Keratinocyte (primary cell): ENCODE measurements around the gene NIN. TPM values are rescaled to one million over a fixed set of nuclear protein-coding genes. Genes with fewer than 3 reads are reported as not detected.

ENCODE experiments used
- DNase-seq: peaks from one replicate; pipeline ENCODE4 v3.0.0-alpha.2; 2011; ENCODE audit warnings: low read depth, missing footprints, low spot score
- FAIRE-seq: peaks from 2 replicates; lab custom pipeline; 2011; peaks lifted over from hg19 to GRCh38; lab: Jason Lieb, UNC
- H2AFZ ChIP-seq: 2 replicates; pipeline ENCODE4 v1.6.0; 2012; ENCODE audit warnings: low read length, control low read depth, inconsistent platforms; ENCODE audit not compliant: control insufficient read depth
- H3K27ac ChIP-seq: 2 replicates; pipeline ENCODE4 v1.5.1; 2011; ENCODE audit warnings: low read length; ENCODE audit not compliant: control insufficient read depth, insufficient read depth
- H3K27me3 ChIP-seq: 3 replicates; pipeline ENCODE4 v1.6.0; 2011; ENCODE audit warnings: low read length; ENCODE audit not compliant: control insufficient read depth, insufficient read depth; ENCODE audit errors: extremely low read depth
- H3K36me3 ChIP-seq, 2 experiments: 2 replicates in 1 of 2; 3 replicates in 1 of 2; pipeline ENCODE4 v1.5.1; 2011; ENCODE audit warnings: low read length in 2 of 2, mild to moderate bottlenecking in 1 of 2; ENCODE audit not compliant: control insufficient read depth in 2 of 2, insufficient read depth in 2 of 2; ENCODE audit errors: extremely low read depth in 1 of 2
- H3K4me1 ChIP-seq: 3 replicates; pipeline ENCODE4 v1.5.1; 2011; ENCODE audit warnings: low read length; ENCODE audit not compliant: control insufficient read depth, insufficient read depth; ENCODE audit errors: extremely low read depth
- H3K4me2 ChIP-seq: 3 replicates; pipeline ENCODE4 v1.6.0; 2011; ENCODE audit warnings: low read depth, low read length; ENCODE audit not compliant: control insufficient read depth, insufficient read depth; ENCODE audit errors: extremely low read depth
- H3K4me3 ChIP-seq, 3 experiments: fragments of 200-600 bp in 1 of 3; sonication (generic) in 1 of 3; 2 replicates in 2 of 3; 3 replicates in 1 of 3; pipeline ENCODE4 v1.5.1; 2011 to 2016; ENCODE audit warnings: low read length in 3 of 3, mild to moderate bottlenecking in 3 of 3, control low read depth in 2 of 3, inconsistent platforms in 1 of 3, low read depth in 1 of 3, mixed read lengths in 1 of 3, mixed run types in 1 of 3, moderate library complexity in 1 of 3; ENCODE audit not compliant: control insufficient read depth in 2 of 3, insufficient read depth in 2 of 3; ENCODE audit errors: extremely low read depth in 1 of 3
- H3K79me2 ChIP-seq: 2 replicates; pipeline ENCODE4 v1.6.0; 2012; ENCODE audit warnings: low read length; ENCODE audit not compliant: control insufficient read depth, insufficient read depth
- H3K9ac ChIP-seq: 3 replicates; pipeline ENCODE4 v1.6.0; 2011; ENCODE audit warnings: low read length; ENCODE audit not compliant: control insufficient read depth, insufficient read depth; ENCODE audit errors: extremely low read depth
- H3K9me1 ChIP-seq: 3 replicates; pipeline ENCODE4 v1.6.0; 2011; ENCODE audit warnings: low read length; ENCODE audit not compliant: control insufficient read depth, insufficient read depth; ENCODE audit errors: extremely low read depth
- H3K9me3 ChIP-seq: 2 replicates; pipeline ENCODE4 v1.5.1; 2012; ENCODE audit warnings: low read depth, low read length; ENCODE audit not compliant: control insufficient read depth
- H4K20me1 ChIP-seq: 3 replicates; pipeline ENCODE4 v1.6.0; 2011; ENCODE audit warnings: low read length; ENCODE audit not compliant: control insufficient read depth, insufficient read depth; ENCODE audit errors: extremely low read depth
- EZH2 ChIP-seq: IDR thresholded peaks from one replicate; pipeline ENCODE4 v1.6.1; 2012; ENCODE audit warnings: inconsistent platforms, mild to moderate bottlenecking, low read length, moderate library complexity
- dilution Hi-C: fragments of 300-500 bp; cut with MboI; formaldehyde crosslinking; loops from one replicate; pipeline ENCODE4 v1.7.0; 2020; ENCODE audit warnings: low sequenced_read_pairs; ENCODE audit not compliant: extremely low pct_ligation_motif_present
- polyA plus RNA-seq, 5 experiments: library from polyadenylated mRNA; depleted of rRNA in 3 of 5; stranded (reverse) in 3 of 5; stranded (forward) in 1 of 5; unstranded in 1 of 5; fragments of >200 nt; gene quantifications; 1 replicate in 1 of 5; 2 replicates in 3 of 5; 3 replicates in 1 of 5; pipeline versions ENCODE4 v1.2.1 to v1.2.3, GENCODE V29; 2011 to 2012; ENCODE audit warnings: missing spikeins in 2 of 5, low read depth in 1 of 5, low replicate concordance in 1 of 5
- TF ChIP-seq, protein P1 (sequence below), 3 experiments: IDR thresholded peaks in 1 of 3; conservative IDR thresholded peaks in 1 of 3; optimal IDR thresholded peaks in 1 of 3; 2 replicates in 2 of 3; 3 replicates in 1 of 3; pipeline versions ENCODE3 to v1.5.1; 2011; ENCODE audit warnings: low read length in 3 of 3, mild to moderate bottlenecking in 3 of 3, moderate library complexity in 2 of 3, control low read depth in 1 of 3, inconsistent platforms in 1 of 3; ENCODE audit not compliant: insufficient read depth in 2 of 3; ENCODE audit errors: extremely low read depth in 1 of 3

Gene NIN
- polyA plus RNA-seq, 1 donor (not counting 4 experiments of a cell fraction or from before 2014, with no cell fraction given), result 15.2 TPM

DNA sequence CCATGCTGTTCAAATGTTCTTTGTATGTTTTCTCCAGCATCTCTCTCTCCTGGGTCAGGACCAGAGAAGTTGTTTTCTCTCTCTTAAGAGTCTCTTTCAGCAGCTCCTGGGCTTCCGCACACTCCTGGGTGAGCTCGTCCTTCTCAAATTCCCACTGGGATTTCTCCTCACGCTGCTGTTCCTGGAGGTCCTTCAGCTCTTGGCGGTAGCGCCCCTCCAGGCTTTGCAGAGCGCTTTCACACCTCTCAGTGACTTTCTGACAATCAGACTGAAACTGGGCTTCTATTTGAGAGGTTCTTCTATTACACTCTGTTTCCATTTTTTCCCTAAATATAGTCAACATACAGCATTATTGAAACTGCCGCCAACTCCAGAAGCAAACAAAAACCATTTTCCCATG, 72.7 kb downstream of the NIN start:
- Histone ChIP-seq H3K9ac (no peak overlapping the region), H3K36me3 (peaks cover 14% of the 10 kb centered on the region in 2 experiments), H3K9me3 (no peaks in the 10 kb centered on the region), H3K79me2 (no peaks in the 10 kb centered on the region), H2AFZ (no peak overlapping the region), H3K9me1 (no peaks in the 10 kb centered on the region), H3K4me2 (no peak overlapping the region), H3K4me1 (no peaks in the 10 kb centered on the region), H3K27ac (no peak overlapping the region), H3K4me3 (no peak overlapping the region), H4K20me1 (no peaks in the 10 kb centered on the region), H3K27me3 (no peaks in the 10 kb centered on the region)
- TF ChIP-seq, protein P1, sequence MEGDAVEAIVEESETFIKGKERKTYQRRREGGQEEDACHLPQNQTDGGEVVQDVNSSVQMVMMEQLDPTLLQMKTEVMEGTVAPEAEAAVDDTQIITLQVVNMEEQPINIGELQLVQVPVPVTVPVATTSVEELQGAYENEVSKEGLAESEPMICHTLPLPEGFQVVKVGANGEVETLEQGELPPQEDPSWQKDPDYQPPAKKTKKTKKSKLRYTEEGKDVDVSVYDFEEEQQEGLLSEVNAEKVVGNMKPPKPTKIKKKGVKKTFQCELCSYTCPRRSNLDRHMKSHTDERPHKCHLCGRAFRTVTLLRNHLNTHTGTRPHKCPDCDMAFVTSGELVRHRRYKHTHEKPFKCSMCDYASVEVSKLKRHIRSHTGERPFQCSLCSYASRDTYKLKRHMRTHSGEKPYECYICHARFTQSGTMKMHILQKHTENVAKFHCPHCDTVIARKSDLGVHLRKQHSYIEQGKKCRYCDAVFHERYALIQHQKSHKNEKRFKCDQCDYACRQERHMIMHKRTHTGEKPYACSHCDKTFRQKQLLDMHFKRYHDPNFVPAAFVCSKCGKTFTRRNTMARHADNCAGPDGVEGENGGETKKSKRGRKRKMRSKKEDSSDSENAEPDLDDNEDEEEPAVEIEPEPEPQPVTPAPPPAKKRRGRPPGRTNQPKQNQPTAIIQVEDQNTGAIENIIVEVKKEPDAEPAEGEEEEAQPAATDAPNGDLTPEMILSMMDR (optimal IDR thresholded peaks at IDR 0.05 in 1 of 3, IDR thresholded peaks at IDR 0.05 in 1 of 3, conservative IDR thresholded peaks at IDR 0.05 in 1 of 3; ENCODE audit: extremely low read depth in 1 of 3, insufficient read depth in 2 of 3, low read length in 3 of 3), result no peak
- no peak for TF ChIP-seq EZH2
- FAIRE-seq (no peak), DNase-seq (no peak)
- dilution Hi-C loops, result no loop called here

DNA sequence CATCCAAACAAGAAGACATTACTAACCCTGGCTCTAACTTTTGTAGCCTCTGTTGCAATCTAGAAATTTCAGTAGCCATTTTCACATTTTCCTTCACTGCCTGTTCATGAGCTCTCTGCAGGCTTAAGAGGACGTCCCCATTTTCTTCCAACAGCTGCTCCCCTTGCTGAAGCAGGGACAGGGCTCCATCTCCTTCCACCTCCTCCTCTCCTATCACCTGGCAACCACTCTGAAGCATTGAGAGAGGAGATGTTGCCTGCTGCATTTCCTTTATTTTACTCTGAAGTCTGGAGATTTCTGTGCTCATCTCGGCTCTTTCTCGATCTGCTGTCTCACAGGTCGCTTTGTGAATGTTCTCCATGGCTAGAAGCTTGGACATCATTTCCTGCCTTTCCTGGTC, 73.3 kb downstream of the NIN start:
- Histone ChIP-seq H3K27me3 (no peaks in the 10 kb centered on the region), H3K79me2 (no peaks in the 10 kb centered on the region), H3K9me3 (no peaks in the 10 kb centered on the region), H3K9me1 (no peaks in the 10 kb centered on the region), H3K4me3 (no peak overlapping the region), H4K20me1 (no peaks in the 10 kb centered on the region), H3K4me2 (no peak overlapping the region), H2AFZ (no peak overlapping the region), H3K36me3 (peaks cover 9 to 14% of the 10 kb centered on the region in 2 experiments), H3K4me1 (no peaks in the 10 kb centered on the region), H3K9ac (no peak overlapping the region), H3K27ac (no peak overlapping the region)
- FAIRE-seq, result no peak
- dilution Hi-C loops, result no loop called here
- no peak for TF ChIP-seq EZH2
- TF ChIP-seq, protein P1 (optimal IDR thresholded peaks at IDR 0.05 in 1 of 3, IDR thresholded peaks at IDR 0.05 in 1 of 3, conservative IDR thresholded peaks at IDR 0.05 in 1 of 3; ENCODE audit: extremely low read depth in 1 of 3, insufficient read depth in 2 of 3, low read length in 3 of 3), result no peak
- no peak for DNase-seq
